GM19035 (cell line): ENCODE measurements around the gene C5orf46.
A peak's percentile ranks its signal among the peaks of the same experiment; 100 is the strongest.
"Not testable (repeated sequence)": the region's sequence is repeated elsewhere in the genome, so short reads cannot be mapped to it uniquely, and the experiment has no call there.

ENCODE experiments used
- ATAC-seq: cut with Tn5 transposase; IDR thresholded peaks from one replicate; pipeline ENCODE4 v1.9.1; 2021; ENCODE audit not compliant: unreplicated experiment

The C5orf46 gene

DNA sequence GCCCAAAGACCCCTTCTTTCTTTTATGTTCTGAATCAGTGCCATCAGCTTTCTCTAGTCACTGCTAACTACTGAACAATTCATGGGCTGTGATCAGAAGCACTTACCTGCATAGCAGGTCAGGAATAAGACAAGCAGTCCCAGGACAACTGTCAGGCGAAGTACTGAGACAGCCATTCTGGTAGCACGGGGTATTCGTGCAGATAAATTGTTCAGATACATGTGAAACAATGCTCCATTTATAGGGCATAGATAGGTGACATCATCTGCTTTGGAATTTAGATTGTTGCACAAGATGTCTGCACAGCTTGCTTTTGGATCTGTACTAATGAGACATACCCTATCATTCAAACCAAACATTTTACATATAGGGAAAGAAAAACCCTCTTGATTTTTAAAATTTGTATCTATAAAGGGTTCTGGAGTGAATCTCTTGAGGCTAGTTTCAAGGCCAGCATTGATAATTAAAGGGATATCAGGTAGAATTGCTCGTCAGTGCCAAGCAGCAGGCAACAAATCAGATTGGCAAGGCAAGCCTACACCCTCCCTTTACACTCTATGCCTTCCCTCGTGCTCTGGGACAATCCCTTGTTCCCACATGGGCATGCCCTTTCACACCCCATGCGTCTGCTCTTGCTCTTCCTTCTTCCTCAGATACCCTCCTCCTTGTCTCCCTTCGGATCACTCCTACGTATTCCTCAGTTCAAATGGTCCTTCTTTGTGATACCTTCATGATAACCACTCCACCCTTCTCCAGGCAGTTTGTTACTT lies at the start of gene C5orf46:
TSS of gene C5orf46 (minus strand) at position 213 of the 770 bp plus-strand sequence. CDS start at position 176, 37 bp downstream.
- ATAC-seq: no peak

DNA sequence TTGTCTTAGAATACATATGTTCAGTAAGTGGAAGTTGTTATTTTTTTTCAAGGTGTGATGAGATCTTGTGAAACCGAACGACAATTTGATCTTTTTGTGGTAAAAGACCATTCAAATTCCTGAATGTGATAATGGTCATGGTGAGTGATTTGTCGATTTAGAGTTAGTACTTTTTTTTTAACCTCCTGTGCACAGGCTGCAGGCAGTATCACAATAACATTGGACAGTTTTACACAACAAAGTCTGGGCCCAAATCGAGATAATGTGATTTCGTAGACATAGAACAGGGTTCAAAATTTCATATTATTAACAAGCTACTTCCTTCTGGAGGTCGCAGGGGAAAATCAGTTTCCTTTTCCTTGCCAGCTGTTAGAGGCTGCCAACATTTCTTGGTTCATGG lies 48.6 kb upstream of the C5orf46 start:
- ATAC-seq: no peak

- ATAC-seq: peak; percentile 92
These were observed 43.6 kb upstream of the C5orf46 start for GRCh38 chr5:147949711-147950573.

DNA sequence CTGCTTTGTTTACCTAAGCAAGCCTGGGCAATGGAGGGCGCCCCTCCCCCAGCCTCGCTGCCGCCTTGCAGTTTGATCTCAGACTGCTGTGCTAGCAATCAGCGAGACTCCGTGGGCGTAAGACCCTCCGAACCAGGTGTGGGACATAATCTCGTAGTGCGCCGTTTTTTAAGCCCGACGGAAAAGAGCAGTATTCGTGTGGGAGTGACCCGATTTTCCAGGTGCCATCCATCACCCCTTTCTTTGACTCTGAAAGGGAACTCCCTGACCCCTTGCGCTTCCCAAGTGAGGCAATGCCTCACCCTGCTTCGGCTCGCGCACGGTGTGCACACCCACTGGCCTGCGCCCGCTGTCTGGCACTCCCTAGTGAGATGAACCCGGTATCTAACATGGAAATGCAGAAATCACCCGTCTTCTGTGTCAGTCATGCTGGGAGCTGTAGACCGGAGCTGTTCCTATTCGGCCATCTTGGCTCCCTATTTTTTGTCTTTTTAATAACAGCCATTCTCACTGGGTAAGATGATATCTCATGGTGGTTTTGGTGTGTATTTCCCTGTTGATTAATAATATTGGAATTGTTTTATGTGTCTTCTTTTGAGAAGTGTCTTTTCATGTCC lies 40.4 kb upstream of the C5orf46 start:
- ATAC-seq: not testable (repeated sequence)

GRCh38 chr5:147939431-147940114 lies 33.2 kb upstream of the C5orf46 start:
- ATAC-seq: no peak

DNA sequence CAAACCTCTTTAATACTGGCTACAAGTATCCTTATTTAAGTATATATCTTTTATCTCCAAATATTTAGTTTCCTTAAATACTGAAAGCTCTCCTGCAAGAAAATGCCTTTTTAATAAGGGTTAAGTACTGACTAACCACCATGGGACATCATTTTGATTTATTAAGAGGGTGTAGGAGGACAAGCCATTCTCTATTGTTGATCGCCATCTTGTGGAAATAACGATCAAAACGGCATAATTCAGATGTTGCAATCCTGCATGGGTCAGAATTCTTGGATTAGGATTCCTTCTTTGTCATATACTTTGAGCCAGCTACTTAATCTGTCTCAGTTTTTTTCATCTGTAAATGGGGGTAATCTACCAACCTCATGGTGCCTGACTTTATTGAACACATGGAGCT lies 28.7 kb upstream of the C5orf46 start:
- no peak for ATAC-seq

DNA sequence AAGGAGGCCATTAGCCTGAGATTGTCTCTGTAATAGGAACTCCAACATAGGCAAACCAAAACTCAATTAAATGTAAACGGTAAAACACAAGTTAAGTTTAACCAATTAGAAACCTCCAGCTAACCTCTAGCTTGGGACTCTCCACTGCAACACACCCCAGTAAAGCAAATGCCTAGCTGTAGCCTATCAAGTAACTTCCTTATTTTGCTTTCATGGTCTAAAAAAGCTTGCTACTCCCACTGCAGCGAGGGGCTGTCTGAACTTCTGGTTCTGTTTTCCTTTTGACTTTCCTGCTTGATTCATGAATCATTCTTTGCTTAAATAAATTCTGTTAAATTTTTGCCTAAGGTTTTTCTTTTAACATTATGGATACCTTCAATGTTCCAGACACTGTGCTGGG lies 24.4 kb upstream of the C5orf46 start:
- peak; percentile 83 for ATAC-seq

GRCh38 chr5:147927901-147928300 lies 21.6 kb upstream of the C5orf46 start:
- no peak for ATAC-seq

DNA sequence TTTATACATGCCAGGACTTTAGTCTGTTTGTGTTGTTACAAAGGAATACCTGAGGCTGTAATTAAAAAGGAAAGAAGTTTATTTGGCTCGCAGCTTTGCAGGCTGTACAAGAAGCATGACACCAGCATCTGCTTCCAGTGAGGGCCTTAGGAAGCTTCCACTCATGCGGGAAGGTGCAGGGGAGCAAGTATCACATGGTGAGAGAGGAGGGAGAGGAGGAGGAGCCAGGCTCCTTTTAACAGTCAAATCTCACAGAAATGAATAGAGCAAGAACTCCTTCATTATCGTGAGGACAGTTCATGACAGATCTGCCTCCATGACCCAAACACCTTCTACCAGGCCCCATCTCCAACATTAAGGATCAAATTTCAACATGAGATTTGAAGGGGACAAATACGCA lies 18.7 kb upstream of the C5orf46 start:
- ATAC-seq: no peak

DNA sequence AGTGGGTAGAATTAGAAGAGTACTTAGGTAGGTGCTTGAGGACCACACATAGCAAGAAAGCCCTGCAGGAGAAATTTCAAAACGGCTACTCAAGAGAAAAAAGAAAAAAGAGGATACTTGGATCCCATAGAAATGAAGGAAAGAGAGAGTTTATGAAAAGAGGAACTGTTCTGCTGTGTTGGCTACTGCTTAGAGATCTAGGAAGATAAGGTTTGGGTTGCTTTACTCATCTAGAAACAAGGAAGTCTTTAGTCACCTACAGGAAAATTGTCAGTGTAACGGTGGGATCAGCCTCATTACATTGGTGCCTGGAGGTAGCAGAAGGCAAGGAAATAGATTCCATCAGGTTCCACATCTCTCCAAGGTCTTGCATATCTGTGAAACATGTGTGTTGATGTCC lies 14.8 kb upstream of the C5orf46 start:
- no peak for ATAC-seq

DNA sequence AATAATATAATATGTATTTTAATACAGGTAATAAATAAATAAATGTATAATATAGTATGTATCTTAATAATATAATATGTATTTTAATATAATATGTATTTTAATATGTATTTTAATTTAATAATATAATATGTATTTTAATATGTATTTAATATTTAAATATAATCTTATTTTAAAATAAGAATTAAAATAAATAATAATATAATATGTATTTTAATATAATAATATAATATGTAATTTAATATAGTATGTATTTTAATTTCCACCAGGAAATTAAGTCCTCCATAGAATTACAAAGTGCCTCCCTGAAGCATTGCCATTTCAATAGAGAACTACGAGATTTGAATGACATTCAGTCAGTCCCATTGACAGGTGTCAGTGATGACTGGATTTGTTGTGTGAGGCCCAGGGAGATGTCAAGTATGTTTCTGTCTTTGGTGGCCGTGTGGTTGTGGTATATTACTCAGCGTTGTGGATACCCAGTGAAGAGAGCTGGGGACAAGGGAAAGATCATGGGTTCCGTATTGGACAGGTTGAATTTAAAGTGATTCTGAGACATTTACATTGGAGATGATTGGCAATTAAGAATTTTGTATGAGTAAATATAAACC lies 14.2 kb upstream of the C5orf46 start:
- ATAC-seq: no peak

GRCh38 chr5:147918899-147919298 lies 12.6 kb upstream of the C5orf46 start:
- ATAC-seq: no peak

GRCh38 chr5:147918101-147918685 lies 11.9 kb upstream of the C5orf46 start:
- no peak for ATAC-seq

GRCh38 chr5:147913786-147914185 lies 7.4 kb upstream of the C5orf46 start:
- ATAC-seq: no peak

GRCh38 chr5:147912011-147912410 lies 5.7 kb upstream of the C5orf46 start:
- no peak for ATAC-seq

- no peak for ATAC-seq
These were observed 5.1 kb upstream of the C5orf46 start for GRCh38 chr5:147911427-147911826.

- no peak for ATAC-seq
These were observed 2.2 kb downstream of the C5orf46 start for GRCh38 chr5:147904110-147904509.

- ATAC-seq: no peak
These were observed 3.7 kb downstream of the C5orf46 start for GRCh38 chr5:147902609-147903115.

- no peak for ATAC-seq
These were observed 4.7 kb downstream of the C5orf46 start for GRCh38 chr5:147901599-147902039.

- no peak for ATAC-seq
These were observed 7.4 kb downstream of the C5orf46 start for GRCh38 chr5:147898875-147899401.
